Mesenteric fat pad (tissue), 1 donor: ENCODE measurements around the gene ZBTB33. TPM values are rescaled to one million over a fixed set of nuclear protein-coding genes. Genes with fewer than 3 reads are reported as not detected.

Experiments used
- DNase-seq: peaks from one replicate; pipeline ENCODE4 v3.0.0-alpha.2; 2020; ENCODE audit warnings: low spot score
- total RNA-seq: library from RNA; stranded (reverse); fragmentation: NEBNext Ultra II Directional; extraction: Animal tissue kit (Norgen Biotek cat#: 25700); gene quantifications from one replicate; pipeline ENCODE4 v1.2.1, GENCODE V29; 2021
- donor health status: DM: yes; HTN: yes; CAD: no.

The ZBTB33 gene
- total RNA-seq, 1 donor from 2014 or later, result 9.9 TPM

GRCh38 chrX:120262859-120263708, 12.5 kb downstream of the ZBTB33 start:
- no peak for DNase-seq

DNA sequence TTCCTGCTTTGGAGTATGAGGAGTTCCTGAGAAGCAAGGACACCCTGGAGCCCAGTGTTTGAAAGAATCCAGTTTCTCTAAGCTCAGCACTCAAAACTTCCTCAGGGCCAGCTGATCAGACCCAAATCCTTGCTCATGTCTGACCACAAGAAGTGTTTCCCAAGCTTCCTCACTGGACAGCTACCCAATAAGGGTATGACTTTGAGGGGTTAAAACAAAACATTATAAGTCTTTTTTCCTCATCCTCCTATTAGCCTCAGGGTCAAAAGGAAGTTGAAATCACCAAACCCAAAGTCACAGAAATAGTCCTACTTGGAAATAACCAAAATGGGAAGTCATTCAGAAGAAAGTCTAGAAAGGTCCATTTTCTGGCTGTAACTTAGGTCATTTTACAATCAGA, 13.7 kb downstream of the ZBTB33 start:
- no peak for DNase-seq

GRCh38 chrX:120269373-120270035, 18.9 kb downstream of the ZBTB33 start:
- DNase-seq, result no peak

GRCh38 chrX:120270567-120270966, 20.0 kb downstream of the ZBTB33 start:
- DNase-seq, result no peak

DNA sequence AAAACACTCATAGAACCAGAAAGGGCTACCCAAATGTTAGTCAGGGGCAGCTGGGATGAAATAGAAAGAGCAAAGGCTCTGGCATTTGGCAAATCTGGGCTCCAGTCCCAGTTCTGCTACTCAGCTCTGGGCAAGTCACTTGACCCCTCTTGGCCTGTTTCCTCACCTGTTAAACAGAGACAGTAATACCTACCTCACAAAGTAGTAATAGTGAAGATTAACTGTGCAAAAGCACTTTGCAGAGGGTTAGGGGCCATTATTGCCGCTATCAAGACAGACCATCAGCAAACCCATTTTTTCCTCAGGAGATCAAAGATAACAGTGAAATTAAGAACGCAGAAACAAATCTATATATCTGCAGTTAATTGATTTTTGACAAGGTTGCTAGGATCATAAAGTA, 20.6 kb downstream of the ZBTB33 start:
- DNase-seq, result no peak

DNA sequence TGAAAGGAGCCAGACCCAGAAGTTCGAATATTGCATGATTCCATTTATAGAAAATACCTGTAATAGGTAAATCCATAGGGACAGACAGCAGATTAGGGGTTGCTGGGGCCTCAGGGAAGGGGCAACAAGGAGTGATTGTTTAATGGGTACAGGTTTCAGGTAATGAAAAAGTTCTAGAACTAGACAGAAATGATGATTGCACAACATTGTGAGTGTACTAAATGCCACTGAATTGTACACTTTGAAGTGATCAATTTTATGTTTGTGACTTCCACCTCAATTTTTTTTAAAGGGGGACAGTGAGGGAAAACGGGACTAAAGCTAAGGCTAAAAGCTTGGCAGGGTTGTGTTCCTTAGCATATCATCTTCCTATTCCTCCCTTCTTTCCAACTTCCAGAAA, 23.5 kb downstream of the ZBTB33 start:
- no peak for DNase-seq

- DNase-seq, result no peak
These were observed 24.3 kb downstream of the ZBTB33 start for GRCh38 chrX:120274958-120275357.

DNA sequence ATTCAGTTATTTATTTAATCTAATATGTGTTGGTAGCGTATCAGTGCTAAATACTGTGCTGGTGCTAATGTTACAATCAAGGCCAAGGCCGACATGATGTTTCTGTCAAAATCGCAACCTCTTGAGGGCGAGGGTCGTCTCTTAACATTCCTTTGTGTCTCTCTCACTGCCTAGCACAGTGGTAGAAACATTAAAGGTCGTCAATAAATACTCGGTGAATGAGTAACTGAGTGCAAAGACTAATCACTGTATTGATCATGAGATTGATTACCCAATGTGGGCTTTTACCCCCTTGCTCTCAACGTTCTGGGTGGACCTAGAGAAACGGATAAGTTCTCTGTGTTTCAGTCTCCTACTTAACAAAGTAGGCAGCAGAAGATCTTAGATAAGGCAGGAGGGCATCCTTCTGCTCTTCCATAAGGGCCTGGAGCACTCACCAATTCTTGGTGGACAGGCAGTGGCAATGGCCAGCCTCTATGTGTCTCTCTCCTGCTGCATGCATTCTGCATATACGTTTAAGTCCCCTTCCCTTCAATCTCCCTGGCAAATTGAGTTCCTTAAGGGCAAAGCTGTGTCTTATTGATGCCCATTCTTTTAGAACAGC, 30.5 kb downstream of the ZBTB33 start:
- no peak for DNase-seq

- DNase-seq, result no peak
These were observed 31.1 kb downstream of the ZBTB33 start for GRCh38 chrX:120281761-120282160.

DNA sequence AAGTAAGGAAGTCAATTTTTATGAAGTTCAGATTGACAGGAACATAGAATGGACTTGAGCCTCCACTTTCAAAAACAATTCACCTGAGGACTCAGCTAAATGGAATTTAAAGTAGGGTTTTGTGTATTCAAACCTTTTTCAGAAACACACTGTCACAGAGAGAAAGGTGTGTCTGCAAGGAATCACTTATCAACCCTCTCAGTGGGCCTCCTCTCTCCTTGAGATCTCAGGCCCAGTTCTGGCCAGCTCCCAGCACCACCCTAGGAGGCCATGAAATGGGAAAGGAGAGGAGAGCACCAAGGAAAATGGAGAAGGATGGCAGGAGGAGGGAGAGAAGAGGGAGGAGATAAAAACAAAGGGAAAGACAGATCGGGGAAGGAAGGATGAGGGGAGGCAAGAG, 32.1 kb downstream of the ZBTB33 start:
- DNase-seq, result no peak

GRCh38 chrX:120286733-120287512, 36.3 kb downstream of the ZBTB33 start:
- no peak for DNase-seq

DNA sequence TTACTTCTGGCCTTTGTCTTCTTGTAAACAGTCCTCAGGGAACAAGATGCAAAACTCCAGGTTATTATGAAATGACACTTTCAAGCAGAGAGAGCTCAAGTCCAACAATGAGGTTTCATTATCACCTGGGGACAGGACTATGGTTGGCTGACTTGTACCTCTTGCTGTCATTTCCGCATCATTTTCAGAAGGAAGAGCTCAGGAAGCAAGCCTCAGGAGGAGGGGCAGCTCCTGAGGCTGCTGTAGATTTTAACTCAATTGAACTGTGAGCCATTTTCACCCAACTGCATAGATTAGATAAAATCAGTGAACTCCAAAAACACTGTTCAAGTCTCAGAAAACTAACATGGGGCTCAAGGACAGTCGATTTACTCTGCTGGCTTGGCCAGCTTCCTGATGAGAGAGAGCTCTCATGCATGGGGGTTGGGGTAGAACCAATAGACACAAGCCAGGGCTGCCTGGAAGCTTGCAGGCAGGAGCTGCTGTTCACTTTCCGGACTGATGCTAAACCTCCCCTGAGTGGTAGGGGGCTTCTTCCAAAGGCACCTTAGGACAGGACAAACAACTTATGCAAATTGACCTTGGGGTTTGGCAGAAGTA, 37.0 kb downstream of the ZBTB33 start:
- no peak for DNase-seq

GRCh38 chrX:120290107-120290506, 39.5 kb downstream of the ZBTB33 start:
- DNase-seq, result no peak

DNA sequence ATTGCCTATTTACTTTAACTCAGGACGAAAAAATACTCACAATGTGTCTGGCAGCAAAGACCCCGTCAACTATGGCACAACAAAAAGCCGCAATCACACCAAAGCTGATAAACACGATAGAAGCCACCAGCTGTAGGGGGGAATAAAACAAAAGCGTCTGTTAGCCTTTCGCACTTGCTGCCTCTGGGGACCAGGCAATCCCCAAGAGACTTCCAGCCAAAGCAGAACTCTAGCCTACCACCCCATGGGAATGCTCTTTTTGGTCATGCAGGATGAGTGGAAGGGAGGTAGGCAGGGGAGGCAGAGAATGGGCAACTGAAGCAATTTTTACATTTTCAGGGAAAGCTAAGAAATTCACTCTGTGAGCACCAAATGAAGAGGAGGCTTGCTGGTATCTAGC, 40.6 kb downstream of the ZBTB33 start:
- no peak for DNase-seq

DNA sequence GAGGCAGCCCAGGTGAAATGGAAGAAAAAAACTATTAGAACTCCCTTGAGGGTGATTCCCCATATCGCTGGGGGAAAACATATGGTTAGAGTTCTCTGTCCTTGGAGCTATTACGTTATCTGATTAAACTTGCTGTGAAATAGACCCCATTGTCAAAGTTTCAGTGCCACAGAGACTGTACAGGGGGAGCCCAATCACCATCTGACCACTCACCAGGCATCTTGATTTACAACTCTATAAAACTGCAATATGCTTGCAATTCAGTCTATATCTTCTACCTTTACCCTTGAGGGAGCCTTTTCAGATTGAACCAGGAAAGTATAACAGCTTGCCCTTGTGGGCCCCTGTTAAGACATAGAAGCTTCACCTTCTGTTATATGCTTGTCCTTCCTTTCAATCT, 42.4 kb downstream of the ZBTB33 start:
- no peak for DNase-seq

DNA sequence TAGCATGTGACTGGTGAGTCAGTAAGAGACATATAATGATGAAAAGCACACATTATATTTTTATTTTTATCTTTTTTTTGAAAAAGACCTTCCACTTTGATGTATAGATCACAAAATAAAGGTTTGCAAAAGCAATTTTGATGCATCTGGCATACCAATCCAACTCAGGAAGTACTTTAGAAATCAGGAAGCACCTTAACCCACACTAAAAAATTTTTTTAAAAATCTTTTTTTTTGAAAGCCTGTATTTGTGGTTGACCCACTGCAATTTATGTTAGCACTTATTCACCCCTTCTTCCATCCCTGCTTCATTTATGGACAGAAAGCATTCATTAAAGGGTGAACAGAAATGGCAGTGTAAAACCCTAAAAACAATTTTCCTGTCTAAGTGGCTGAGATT, 44.0 kb downstream of the ZBTB33 start:
- DNase-seq, result no peak

DNA sequence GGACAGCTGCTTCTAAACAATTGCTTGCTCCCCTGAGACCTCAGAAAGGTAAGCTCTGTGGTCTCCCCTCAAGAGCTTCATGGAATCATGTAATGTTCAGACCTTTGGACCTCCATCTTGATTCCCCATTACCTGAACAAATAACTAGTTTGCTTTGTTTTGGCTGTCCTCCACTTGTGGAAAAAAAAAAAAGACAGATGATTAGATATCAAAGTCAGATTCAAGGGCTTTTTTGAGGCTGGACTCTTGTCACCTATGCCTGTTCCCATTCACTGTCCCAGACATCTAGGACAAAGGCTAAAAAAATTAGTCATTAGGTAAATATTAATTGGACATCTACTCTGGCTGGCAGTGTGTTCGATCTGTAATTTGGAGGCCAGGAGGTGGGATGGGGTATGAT, 47.3 kb downstream of the ZBTB33 start:
- no peak for DNase-seq

DNA sequence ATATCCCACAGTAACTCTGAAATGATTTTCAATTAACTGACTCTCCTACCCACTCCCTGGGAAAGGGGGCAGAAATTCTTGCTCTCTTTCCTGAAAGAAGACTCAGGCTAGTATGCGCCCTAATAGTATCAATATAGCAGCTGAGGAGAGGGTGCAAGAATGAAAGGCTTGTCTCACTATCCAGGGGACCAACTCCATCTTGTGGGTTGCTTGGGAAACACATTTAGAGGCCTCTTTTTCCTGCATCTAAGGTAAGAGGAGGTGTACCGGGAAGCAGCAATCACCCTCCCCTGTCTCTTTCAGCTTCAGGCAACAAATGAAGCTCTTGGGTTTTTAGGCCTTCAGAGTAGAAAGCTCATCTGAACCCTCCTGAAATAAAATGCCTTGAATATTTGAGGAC, 49.3 kb downstream of the ZBTB33 start:
- DNase-seq, result no peak

- no peak for DNase-seq
These were observed 50.9 kb downstream of the ZBTB33 start for GRCh38 chrX:120301497-120301896.

DNA sequence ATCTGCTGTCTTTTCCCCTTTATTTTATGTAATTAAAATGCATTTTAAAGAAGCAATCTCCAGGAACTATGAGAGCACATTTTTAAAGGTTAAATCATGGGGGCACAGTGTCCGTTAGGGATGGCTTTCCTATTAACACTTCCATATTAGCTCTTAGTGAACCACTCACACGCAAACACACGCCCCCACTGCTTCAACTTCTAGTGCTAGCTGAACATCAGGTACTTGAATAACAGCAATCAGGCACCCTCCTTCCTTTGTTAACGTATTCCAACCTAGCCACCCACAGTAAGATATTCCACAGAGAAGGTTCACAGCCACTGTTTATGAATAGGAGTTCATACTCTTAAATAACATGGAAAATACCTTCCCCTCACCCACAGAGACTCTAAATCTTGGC, 51.3 kb downstream of the ZBTB33 start:
- no peak for DNase-seq

DNA sequence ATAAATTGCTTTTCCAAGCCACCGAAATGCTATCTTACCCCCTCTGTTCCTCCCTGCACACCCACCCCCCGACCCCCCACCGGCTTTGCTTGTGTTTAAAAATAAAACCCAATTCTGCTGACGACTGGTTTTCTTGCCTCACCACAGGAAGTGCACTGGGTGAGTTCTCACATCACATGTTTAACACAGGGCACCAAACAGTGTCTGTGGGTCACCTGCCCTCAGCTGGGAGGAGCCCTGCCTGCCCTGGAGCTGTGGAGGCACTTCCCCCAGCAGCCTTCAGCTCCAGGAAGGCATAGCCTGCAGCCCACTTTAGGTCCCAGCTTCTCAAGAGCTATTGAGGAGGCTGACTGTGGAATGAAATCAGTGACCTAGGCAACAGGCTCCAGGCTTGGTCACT, 51.8 kb downstream of the ZBTB33 start:
- DNase-seq, result no peak
